Smooth muscle cell (in vitro differentiated cells): ENCODE data around the gene CTNNB1. TPM values are rescaled to one million over a fixed set of nuclear protein-coding genes. Genes with fewer than 3 reads are reported as not detected.

Experiments used
- DNase-seq: peaks from one replicate; lab custom pipeline; 2025; ENCODE audit not compliant: unreplicated experiment; lab: John Stamatoyannopoulos, UW
- H2AFZ ChIP-seq: fragments of 200-600 bp; sonication (generic); 2 replicates; pipeline ENCODE4 v1.6.0; 2016; ENCODE audit warnings: antibody characterized with exemption, low read depth, mild to moderate bottlenecking
- H3F3A ChIP-seq: fragments of 200-600 bp; sonication (generic); 2 replicates; pipeline ENCODE4 v1.6.0; 2017; ENCODE audit warnings: antibody characterized with exemption, low read depth
- H3K27ac ChIP-seq: fragments of 200-600 bp; sonication (generic); 2 replicates; pipeline ENCODE4 v1.5.1; 2016; ENCODE audit warnings: low read depth, mild to moderate bottlenecking
- H3K27me3 ChIP-seq: fragments of 200-600 bp; sonication (generic); 2 replicates; pipeline ENCODE4 v1.6.1; 2016; ENCODE audit warnings: low read depth, mild to moderate bottlenecking
- H3K36me3 ChIP-seq: fragments of 200-600 bp; sonication (generic); 2 replicates; pipeline ENCODE4 v1.5.1; 2016; ENCODE audit warnings: low read depth
- H3K4me1 ChIP-seq: fragments of 200-600 bp; sonication (generic); 2 replicates; pipeline ENCODE4 v1.5.1; 2016; ENCODE audit warnings: low read depth
- H3K4me2 ChIP-seq: fragments of 200-600 bp; sonication (generic); 2 replicates; pipeline ENCODE4 v1.6.0; 2016; ENCODE audit warnings: mild to moderate bottlenecking
- H3K4me3 ChIP-seq: fragments of 200-600 bp; sonication (generic); 2 replicates; pipeline ENCODE4 v1.5.1; 2016; ENCODE audit warnings: mild to moderate bottlenecking
- H3K79me2 ChIP-seq: fragments of 200-600 bp; sonication (generic); 2 replicates; pipeline ENCODE4 v1.6.0; 2016; ENCODE audit warnings: low read depth, mild to moderate bottlenecking
- H3K9ac ChIP-seq: fragments of 200-600 bp; sonication (generic); 2 replicates; pipeline ENCODE4 v1.6.0; 2016; ENCODE audit warnings: low read depth
- H3K9me3 ChIP-seq: fragments of 200-600 bp; sonication (generic); replicated peaks from 2 replicates; pipeline ENCODE4 v1.5.1; 2016; ENCODE audit warnings: low read depth
- H4K20me1 ChIP-seq: fragments of 200-600 bp; sonication (generic); 2 replicates; pipeline ENCODE4 v1.6.0; 2016; ENCODE audit warnings: low read depth
- WGBS: methylation state at CpG from one replicate; pipeline ENCODE4 v1.1.7; 2016; ENCODE audit warnings: low lambda C conversion rate; 5-methylcytosine and 5-hydroxymethylcytosine counted together
- polyA plus RNA-seq: library from polyadenylated mRNA; unstranded; fragments of >200 nt; fragmentation: Nextera tagmentation; extraction: Ambion mirVana; gene quantifications from 2 replicates; pipeline ENCODE4 v1.2.1, GENCODE V29; 2016
- total RNA-seq: library from RNA; depleted of rRNA; stranded (reverse); fragments of >200 nt; gene quantifications from 2 replicates; pipeline ENCODE4 v1.2.3, GENCODE V29; 2014
- TF ChIP-seq, protein P1 (sequence below): fragments of 200-600 bp; sonication (generic); IDR thresholded peaks from 2 replicates; pipeline ENCODE4 v1.5.1; 2017; ENCODE audit warnings: borderline replicate concordance, mild to moderate bottlenecking, antibody characterized with exemption; ENCODE audit not compliant: insufficient read depth, poor library complexity, severe bottlenecking

CTNNB1 gene
- total and polyA plus RNA-seq, 2 experiments from 2014 or later = 167 to 957 TPM

DNA sequence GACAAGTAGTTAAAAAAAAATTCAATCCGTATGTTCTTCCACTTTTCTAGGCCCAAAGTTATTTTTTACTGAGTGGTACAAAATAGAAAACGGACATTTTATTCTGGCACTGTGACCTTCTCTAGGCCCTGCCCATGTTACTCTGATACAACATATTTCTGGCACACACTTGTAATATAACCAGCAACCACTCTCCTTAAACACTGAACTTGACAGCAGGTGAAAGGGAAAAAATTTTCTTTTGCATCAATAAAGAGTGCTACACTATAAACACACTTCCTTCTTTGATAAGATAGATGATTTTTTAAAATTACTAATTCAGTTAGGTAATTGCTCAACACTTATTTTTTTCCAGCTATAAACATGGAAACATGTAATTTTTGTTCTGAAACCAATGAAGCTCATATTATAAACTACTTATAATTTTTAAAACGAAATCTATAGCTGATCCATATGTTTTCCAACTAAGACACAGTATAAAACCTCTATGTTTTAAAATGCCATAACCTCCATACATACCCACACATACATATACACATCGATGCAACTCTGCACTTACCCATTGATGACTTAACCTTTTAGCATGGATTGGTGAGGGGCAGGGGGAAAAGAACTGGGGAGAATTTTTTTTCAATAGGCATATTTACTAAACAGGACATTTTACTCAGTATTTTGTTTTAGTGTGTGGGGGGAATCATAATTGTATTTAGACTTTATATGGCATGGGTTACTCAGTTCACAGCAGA, 5.3 kb upstream of the CTNNB1 start:
- DNase-seq = no peak
- H3K79me2 ChIP-seq = peaks cover 3% of the 10 kb centered on the region
- H3K4me2 ChIP-seq = no peak overlapping the region
- no peak overlapping the region for H2AFZ ChIP-seq
- no peak overlapping the region for H3K4me3 ChIP-seq
- TF ChIP-seq, protein P1, sequence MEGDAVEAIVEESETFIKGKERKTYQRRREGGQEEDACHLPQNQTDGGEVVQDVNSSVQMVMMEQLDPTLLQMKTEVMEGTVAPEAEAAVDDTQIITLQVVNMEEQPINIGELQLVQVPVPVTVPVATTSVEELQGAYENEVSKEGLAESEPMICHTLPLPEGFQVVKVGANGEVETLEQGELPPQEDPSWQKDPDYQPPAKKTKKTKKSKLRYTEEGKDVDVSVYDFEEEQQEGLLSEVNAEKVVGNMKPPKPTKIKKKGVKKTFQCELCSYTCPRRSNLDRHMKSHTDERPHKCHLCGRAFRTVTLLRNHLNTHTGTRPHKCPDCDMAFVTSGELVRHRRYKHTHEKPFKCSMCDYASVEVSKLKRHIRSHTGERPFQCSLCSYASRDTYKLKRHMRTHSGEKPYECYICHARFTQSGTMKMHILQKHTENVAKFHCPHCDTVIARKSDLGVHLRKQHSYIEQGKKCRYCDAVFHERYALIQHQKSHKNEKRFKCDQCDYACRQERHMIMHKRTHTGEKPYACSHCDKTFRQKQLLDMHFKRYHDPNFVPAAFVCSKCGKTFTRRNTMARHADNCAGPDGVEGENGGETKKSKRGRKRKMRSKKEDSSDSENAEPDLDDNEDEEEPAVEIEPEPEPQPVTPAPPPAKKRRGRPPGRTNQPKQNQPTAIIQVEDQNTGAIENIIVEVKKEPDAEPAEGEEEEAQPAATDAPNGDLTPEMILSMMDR = no peak
- peaks cover 5% of the 10 kb centered on the region for H3K4me1 ChIP-seq
- no peaks in the 10 kb centered on the region for H3F3A ChIP-seq
- H3K9me3 ChIP-seq = no peaks in the 10 kb centered on the region
- no peaks in the 10 kb centered on the region for H4K20me1 ChIP-seq
- H3K27me3 ChIP-seq = no peaks in the 10 kb centered on the region
- no peaks in the 10 kb centered on the region for H3K36me3 ChIP-seq
- WGBS = 79% methylated on average over 4 of the region's 4 CpGs
- H3K9ac ChIP-seq = no peak overlapping the region
- no peak overlapping the region for H3K27ac ChIP-seq

DNA sequence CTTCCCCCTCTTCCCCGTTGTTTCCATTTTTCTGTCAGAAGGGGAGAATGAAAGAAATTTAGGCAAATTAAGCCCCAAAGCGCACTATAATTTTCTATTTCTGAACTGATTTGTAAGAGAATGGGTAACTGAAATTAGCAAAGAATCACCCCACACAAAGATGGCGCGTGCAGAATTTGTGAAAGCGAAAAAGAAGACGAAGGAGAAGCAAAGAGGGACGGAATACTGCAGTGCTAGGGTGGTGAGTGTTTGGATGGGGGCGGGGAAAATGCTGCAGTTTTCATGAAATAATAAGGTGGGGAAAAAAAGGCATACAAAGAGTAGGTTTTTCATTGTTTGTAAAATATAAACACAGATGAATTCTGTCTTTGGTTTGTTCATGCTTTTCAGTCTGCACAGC, 4.6 kb upstream of the CTNNB1 start:
- Histone ChIP-seq H3K4me3 (no peak overlapping the region), H4K20me1 (no peaks in the 10 kb centered on the region), H3K4me1 (peaks cover 5% of the 10 kb centered on the region), H2AFZ (no peak overlapping the region), H3F3A (no peaks in the 10 kb centered on the region), H3K4me2 (no peak overlapping the region), H3K27ac (no peak overlapping the region), H3K79me2 (peaks cover 8% of the 10 kb centered on the region), H3K9ac (no peak overlapping the region), H3K9me3 (no peaks in the 10 kb centered on the region), H3K27me3 (no peaks in the 10 kb centered on the region), H3K36me3 (no peaks in the 10 kb centered on the region)
- WGBS = 94% methylated on average over 8 of the region's 8 CpGs
- no peak for DNase-seq
- TF ChIP-seq, protein P1 = no peak

DNA sequence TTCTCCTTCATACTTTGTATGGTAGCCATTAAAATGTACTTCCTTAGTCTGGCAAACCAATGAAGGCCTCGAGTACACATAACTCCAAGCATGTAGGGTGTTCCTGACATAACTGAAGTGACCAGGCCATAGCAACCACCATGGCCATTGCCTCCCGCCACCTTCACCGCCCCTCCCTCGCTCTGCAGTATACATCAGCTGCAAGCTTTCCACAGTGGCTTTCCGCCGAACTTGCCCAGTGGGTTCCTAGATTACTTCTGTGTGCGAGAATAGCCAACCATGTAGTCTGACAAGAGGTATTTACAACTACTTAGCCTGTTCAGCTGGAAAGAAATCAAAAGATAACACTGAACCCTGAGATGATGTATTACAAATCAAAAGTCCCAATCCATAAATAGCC, 3.4 kb upstream of the CTNNB1 start:
- DNase-seq = no peak
- H3F3A ChIP-seq = no peaks in the 10 kb centered on the region
- no peak overlapping the region for H3K9ac ChIP-seq
- H3K9me3 ChIP-seq = no peaks in the 10 kb centered on the region
- H2AFZ ChIP-seq = no peak overlapping the region
- H3K4me3 ChIP-seq = no peak overlapping the region
- peaks cover 5% of the 10 kb centered on the region for H3K4me1 ChIP-seq
- WGBS = 84% methylated on average over 7 of the region's 7 CpGs
- H3K36me3 ChIP-seq = no peaks in the 10 kb centered on the region
- H4K20me1 ChIP-seq = peaks cover 11% of the 10 kb centered on the region
- TF ChIP-seq, protein P1 = no peak
- H3K4me2 ChIP-seq = no peak overlapping the region
- H3K79me2 ChIP-seq = peaks cover 21% of the 10 kb centered on the region
- H3K27ac ChIP-seq = no peak overlapping the region
- no peaks in the 10 kb centered on the region for H3K27me3 ChIP-seq
